Kasumi-1 (cell line): ENCODE data around the gene CDHR5.
"Not testable (repeated sequence)": the region's sequence is repeated elsewhere in the genome, so short reads cannot be mapped to it uniquely, and the experiment has no call there.

Source experiments
- DNase-seq, 2 experiments: peaks; one replicate each; lab custom pipeline; 2025; lab: John Stamatoyannopoulos, UW

CDHR5 gene

DNA sequence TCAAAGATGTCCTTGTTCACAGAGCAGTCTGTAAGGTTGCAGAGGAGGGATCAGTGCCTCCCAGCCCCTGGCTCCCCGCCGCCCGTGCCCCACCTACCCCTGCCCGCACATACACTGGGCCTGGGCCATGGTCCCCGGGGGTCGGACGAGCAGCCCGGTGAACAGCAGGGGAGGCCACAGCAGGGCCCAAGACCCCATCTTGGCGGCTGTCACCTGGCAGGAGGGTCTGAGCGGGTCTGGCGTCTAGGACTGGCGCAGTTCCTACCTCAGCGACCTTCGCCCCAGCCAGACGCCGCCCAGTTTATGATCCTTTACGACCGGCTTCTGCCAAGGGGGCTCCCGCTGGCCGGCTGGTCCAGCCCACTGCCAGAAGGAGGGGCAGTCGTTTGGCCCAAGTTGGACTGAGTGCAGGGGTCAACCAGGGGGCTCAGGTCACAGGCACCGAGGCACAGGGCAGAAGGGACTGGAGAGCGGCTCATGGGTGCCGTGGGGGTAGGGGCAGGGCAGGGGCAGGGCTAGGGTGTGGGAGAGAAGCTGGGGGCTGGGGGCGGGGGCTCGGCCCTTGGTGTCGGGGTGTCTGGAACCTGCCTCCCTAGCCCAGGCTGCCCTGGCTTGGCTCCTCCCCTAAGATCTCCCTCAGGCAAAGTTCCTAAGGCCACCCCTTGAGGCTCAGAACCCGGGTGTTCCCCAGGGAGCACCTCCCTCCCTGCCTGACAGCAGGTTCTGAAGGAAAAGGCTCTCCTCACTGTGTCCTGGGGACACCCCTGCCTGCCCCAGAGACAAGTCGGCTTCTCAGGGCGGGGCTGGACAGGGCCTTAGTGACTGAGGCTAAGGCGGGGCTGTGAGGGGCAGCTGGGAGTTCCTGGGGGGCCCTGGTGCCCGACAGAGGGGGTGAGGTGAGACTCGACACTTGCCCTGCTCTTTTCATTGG is at the start of gene CDHR5:
Gene CDHR5 (minus strand): TSS at position 251 of the 931 bp plus-strand sequence. CDS start 53 bp downstream, at position 198.
- DNase-seq: no peak

DNA sequence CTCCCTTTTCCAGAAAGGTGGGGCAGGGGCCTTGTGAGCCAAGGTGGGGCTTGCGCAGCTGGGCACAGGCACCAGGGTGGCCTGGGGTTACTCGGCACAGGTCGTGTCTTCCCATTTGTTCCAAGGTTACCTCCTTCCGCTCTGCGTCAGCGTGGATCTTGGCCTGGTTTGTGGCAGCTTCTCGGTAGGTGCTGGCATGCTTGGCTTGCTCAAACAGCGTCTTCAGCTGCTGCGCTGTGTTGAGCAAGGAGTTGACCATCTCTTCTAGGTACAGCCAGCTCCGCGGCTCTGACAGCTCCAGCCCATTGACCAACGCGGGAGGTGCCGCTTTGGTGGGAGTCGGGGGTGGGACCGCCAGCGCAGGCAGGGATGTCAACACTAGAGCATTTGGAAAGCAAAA is 49.7 kb upstream of the CDHR5 start:
- DNase-seq: no peak

DNA sequence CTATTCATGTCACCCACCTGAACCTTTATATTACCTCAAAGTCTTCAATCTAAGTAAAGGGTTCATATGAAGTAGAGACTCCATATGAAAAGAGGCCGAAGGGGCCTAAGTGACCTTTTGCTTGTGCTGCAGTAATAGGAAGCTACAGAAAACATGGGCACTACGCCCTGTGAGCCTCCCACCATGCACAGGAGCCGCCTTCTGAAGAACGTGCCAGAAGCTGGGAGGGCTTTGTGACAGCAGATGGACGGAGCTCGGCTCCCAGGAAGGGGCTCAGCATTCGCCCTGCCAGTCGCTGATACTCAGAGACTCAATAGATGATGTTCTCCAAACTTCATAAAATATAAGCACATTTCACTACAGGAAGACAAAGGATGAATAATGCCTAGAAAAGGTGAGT is 49.1 kb upstream of the CDHR5 start:
- no peak for DNase-seq

DNA sequence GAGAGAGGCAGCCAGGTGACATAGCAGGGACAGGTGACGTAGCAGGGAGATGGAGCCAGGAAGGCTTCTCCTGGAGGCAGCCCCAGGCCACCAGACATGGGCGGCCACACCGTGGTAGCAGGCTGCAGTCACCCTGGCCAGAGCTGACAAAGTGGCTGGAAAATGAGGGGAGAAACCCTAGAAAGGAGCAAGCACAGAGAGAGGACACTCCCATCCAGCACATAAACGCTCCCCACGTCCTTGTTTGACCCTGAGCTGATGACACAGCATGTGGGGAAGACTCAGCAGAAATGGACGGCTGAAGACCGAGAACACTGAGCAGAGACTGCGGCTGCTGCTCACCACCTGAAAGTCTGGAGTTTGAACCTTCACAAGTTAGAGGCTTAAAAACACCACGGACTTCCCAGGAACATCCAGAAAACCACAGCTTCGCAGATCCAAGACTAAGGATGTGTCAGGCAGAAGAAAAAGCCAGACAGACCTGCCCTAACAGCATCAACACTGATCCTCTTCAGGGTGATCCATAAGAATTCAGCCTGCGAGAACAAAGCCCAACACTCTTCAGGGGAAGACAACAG is 41.0 kb upstream of the CDHR5 start:
- no peak for DNase-seq

- no peak for DNase-seq
Measured at GRCh38 chr11:665062-665703, 40.4 kb upstream of the CDHR5 start.

- peak; percentile 47 to 57 for DNase-seq
Measured at GRCh38 chr11:662689-663274, 38.0 kb upstream of the CDHR5 start.

DNA sequence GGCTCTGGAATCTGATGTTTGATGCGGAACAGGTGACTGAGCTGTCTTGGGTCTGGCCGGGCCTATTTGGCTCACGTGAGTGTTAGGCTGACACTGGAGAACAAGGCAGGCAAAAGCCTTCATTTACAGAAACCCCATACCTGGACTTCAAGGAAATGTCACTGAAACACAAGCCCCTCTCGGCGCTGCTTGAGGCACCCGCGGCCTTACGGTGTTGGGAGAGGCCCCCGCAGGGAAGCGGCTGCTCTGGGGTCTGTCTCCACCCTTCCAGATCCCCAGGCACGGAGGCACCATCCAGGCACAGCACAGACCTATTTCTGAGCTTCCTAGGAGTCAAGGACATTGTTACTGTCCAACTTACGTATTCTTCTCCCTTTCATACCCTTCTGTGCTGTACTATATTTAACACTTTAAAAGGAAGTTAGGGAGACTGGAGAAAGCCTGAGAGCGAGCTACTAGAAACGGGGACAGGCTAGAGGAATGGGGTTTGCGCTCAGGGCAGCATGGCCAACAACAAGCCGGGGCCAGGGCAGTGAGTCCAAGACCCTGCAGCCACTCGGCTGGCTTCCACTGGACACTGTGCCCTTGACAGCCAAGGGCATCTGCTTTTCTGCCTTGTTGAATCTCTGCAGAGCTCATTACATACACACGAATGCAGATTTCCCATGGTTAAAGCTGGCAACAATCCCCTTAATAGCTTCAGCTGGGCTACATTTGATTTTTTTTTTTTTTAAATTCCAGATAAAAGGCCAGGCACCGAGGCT is 36.1 kb upstream of the CDHR5 start:
- DNase-seq: no peak

GRCh38 chr11:660281-660680 is 35.5 kb upstream of the CDHR5 start:
- no peak for DNase-seq

DNA sequence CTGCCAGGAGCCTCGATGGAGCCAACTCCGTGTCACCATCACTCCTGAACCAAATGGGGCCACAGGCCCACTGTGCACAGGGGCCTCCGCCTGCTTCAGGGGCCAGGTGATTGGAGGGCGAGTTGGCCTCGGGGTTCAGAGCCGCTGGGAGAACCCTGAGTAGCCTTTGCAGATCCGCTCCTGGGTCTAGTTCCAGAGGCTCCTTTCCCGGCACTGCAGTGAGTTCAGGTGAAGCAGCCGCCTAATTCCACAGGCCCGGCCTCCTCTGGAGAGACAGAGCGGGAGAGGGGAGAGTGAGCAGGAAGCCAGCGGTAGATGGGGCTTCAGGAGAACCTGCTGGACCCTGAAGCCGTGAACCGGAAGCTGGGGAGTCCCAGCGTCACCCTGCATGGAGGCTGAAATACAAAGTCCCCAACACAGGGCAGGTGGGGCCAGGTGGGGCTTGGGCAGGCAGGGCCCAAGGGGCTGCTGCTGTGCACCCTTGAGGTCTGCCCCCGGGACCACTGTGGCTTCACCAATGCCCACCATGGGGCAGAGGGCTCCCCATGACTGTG is 34.9 kb upstream of the CDHR5 start:
- no peak for DNase-seq

DNA sequence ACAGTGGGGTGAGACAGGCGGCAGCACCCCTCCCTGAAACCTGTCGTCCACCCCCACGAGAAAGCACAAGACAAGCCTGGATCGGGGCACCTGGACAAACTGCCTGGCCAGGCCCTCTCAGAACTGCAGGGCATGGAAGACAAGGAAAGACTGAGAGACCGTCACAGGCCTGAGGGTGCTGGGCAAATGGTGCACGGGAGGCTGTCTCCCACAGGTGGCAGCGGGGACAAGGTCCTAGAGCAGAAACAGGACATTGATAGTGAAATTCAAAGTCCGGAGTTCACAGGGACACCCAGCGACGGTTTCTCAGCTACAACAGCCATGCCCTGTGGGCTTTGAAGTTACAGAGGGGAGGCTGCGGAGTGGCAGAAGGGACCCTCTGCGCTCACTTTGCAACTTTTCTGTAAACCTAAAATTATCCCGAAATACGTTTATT is 33.0 kb upstream of the CDHR5 start:
- no peak for DNase-seq

GRCh38 chr11:656866-657265 is 32.1 kb upstream of the CDHR5 start:
- DNase-seq: no peak

DNA sequence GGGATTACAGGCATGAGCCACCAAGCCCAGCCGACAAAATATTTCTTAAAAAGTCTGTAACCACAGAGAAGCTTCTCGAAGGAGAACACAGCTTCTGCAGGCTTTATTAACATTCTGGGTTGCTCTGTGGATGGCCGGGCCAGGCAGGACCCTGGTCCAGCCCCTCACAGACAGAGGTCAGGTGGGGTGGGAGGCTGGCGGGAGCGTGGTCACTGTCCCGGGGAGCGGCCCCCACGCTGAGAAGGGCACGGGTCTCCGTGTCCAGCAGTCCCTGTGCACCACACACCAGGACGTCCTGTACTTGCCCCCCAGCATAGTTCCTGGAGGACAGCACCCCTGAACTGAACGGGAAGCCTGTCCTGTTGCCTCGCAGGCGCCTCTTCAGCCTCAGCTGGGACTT is 31.7 kb upstream of the CDHR5 start:
- DNase-seq: no peak

DNA sequence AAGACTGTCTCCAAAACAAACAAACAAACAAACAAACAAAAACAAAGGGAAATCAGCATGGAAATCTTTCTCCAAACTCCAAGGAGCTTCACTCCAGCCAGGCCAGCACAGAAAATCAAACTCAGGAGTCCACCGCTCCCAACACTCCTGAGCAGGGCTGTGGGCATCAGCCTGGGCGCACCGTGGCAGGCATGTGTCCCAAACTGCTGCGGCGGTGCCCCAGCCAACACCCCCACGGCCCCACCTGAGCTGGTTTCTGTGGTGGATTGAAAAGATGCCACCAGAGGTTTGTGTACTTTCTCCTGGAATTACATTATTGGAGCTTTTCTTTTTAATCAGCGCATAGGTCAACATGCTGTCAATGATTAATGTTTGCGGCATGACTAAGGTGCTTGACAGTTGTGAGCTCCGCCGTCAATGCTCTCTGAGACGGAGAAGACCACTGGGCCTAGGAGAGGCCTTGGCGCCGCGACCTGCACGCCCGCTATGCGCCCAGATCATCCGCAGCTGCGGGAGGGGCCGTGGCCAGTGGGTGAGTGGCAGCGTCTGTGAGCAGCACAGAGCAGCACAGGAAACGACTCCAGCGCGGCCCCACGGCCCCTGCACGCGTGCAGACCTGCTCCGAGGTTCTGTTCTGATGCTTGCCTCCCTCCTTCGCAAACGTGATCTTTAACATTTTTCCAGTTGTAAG is 30.4 kb upstream of the CDHR5 start:
- DNase-seq: no peak

- not testable (repeated sequence) for DNase-seq
Measured at GRCh38 chr11:654444-654843, 29.7 kb upstream of the CDHR5 start.

GRCh38 chr11:653837-654236 is 29.1 kb upstream of the CDHR5 start:
- DNase-seq: no peak

DNA sequence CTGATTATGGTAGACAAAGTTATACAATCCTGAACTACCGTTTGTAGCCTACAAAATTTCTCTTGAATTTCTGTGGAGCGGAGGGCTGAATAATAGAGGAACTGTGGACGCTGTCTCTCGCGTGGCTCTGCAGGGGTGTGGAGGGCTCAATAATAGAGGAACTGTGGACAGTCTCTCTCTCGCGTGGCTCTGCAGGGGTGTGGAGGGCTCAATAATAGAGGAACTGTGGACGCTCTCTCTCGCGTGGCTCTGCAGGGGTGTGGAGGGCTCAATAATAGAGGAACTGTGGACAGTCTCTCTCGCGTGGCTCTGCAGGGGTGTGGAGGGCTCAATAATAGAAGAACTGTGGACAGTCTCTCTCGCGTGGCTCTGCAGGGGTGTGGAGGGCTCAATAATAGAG is 28.4 kb upstream of the CDHR5 start:
- DNase-seq: peak; percentile 17 to 18

DNA sequence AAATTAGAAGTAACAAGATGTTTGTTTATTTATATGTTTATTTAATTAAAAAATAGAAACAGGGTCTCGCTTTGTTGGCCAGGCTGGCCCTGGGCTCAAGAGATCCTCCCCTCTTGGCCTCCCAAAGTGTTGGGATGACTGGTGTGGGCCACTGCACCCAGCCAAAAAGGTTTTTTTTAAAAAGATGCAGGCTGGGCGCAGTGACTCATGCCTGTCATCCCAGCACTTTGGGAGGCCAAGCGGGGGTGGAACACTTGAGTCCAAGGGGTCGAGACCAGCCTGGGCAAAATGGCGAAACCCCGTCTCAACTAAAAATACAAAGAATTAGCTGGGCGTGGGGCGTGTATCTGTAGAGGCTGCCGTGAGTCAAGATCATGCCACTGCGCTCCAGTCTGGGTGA is 25.7 kb upstream of the CDHR5 start:
- no peak for DNase-seq

GRCh38 chr11:647672-648158 is 23.0 kb upstream of the CDHR5 start:
- not testable (repeated sequence) for DNase-seq

DNA sequence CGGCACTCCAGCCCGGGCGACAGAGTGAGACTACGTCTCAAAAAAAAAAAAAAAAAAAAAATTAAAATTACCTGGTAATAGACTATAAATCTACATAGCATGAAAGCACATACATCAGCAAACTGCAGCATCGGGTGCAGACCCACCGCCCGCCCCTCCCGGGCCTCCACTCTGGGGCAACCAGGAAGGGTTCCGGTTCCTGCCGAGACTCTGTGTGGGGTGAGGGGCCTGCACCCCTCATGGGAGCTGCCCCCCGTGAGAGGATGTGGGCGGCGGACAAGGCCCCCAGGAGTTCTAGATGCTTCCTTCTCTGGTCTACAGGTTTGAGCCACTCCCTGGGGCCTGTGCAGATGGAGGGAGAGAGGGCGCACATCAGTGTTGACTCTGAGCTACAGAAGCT is 21.5 kb upstream of the CDHR5 start:
- DNase-seq: no peak

GRCh38 chr11:645536-645935 is 20.8 kb upstream of the CDHR5 start:
- DNase-seq: no peak
